ENCODE results near the gene SEPTIN1. TPM values are rescaled to one million over a fixed set of nuclear protein-coding genes. Genes with fewer than 3 reads are reported as not detected.

The SEPTIN1 gene
- total RNA-seq, 4 donors from 2014 or later = 1.2 to 7.1 (median 2.7) TPM

DNA sequence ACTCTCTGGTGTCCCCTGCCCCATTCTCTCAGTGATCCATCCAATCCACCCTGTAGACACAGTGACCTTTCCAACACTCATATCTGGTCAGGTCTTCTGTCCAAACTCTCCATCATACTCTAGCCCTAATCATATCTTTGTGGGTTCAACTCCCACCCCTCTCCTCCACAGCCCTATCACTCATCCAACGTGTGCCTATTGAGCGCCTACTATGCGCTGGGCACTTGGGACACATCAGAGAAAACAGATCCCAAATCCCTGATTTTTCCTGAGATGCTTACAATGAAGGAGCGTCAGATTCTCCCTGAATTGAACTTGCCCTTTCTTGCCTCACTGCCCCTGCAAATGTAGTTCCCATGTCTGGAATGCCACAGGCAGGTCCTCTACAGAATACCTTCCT, 45.7 kb upstream of the SEPTIN1 start:
- Histone ChIP-seq H3K27ac (no peak overlapping the region), H3K27me3 (no peaks in the 10 kb centered on the region), H3K4me3 (no peak overlapping the region), H3K4me1 (peaks cover 12 to 33% (median 17%) of the 10 kb centered on the region in 3 donors), H3K9me3 (no peaks in the 10 kb centered on the region), H3K36me3 (peaks cover 0 to 52% (median 16%) of the 10 kb centered on the region in 3 donors)
- TF ChIP-seq POLR2A (IDR thresholded peaks at IDR 0.05) = no peak
- TF ChIP-seq, protein P1, sequence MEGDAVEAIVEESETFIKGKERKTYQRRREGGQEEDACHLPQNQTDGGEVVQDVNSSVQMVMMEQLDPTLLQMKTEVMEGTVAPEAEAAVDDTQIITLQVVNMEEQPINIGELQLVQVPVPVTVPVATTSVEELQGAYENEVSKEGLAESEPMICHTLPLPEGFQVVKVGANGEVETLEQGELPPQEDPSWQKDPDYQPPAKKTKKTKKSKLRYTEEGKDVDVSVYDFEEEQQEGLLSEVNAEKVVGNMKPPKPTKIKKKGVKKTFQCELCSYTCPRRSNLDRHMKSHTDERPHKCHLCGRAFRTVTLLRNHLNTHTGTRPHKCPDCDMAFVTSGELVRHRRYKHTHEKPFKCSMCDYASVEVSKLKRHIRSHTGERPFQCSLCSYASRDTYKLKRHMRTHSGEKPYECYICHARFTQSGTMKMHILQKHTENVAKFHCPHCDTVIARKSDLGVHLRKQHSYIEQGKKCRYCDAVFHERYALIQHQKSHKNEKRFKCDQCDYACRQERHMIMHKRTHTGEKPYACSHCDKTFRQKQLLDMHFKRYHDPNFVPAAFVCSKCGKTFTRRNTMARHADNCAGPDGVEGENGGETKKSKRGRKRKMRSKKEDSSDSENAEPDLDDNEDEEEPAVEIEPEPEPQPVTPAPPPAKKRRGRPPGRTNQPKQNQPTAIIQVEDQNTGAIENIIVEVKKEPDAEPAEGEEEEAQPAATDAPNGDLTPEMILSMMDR (IDR thresholded peaks at IDR 0.05) = no peak
- 87 to 88% methylated on average over 4 of the region's 4 CpGs for WGBS, 2 donors
- DNase-seq = no peak
- intact Hi-C loops (cut with DNase I) = no loop called here

- H3K4me3 ChIP-seq = no peak overlapping the region
- no peaks in the 10 kb centered on the region for H3K27me3 ChIP-seq
- H3K36me3 ChIP-seq = peaks cover 0 to 56% (median 18%) of the 10 kb centered on the region in 3 donors
- 62 to 63% methylated on average over 5 of the region's 5 CpGs for WGBS, 2 donors
- DNase-seq = no peak
- intact Hi-C loops (cut with DNase I) = no loop called here
- TF ChIP-seq, protein P1 (IDR thresholded peaks at IDR 0.05) = no peak
- TF ChIP-seq POLR2A (IDR thresholded peaks at IDR 0.05) = no peak
- no peak overlapping the region for H3K27ac ChIP-seq
- H3K9me3 ChIP-seq = no peaks in the 10 kb centered on the region
- H3K4me1 ChIP-seq = peaks cover 3 to 26% (median 16%) of the 10 kb centered on the region in 3 donors
Measured at GRCh38 chr16:30421010-30421409, 38.6 kb upstream of the SEPTIN1 start.

- peak overlapping the region; percentile 52 to 91 (median 60) for H3K4me3 ChIP-seq
- H3K9me3 ChIP-seq = no peaks in the 10 kb centered on the region
- peaks cover 3 to 25% (median 16%) of the 10 kb centered on the region in 3 donors for H3K4me1 ChIP-seq
- 59 to 76% methylated on average over 13 to 16 of the region's 31 CpGs for WGBS, 2 donors
- peak overlapping the region; percentile 79 to 88 (median 88) for H3K27ac ChIP-seq
- no peak for DNase-seq
- peaks cover 0 to 37% (median 13%) of the 10 kb centered on the region in 3 donors for H3K36me3 ChIP-seq
- intact Hi-C loops (cut with DNase I) = no loop called here
- TF ChIP-seq, protein P1 (IDR thresholded peaks at IDR 0.05) = no peak
- TF ChIP-seq POLR2A (IDR thresholded peaks at IDR 0.05) = no peak
- no peaks in the 10 kb centered on the region for H3K27me3 ChIP-seq
Measured at GRCh38 chr16:30418350-30419181, 36.2 kb upstream of the SEPTIN1 start.

GRCh38 chr16:30417529-30418349, 35.4 kb upstream of the SEPTIN1 start:
- no peak for DNase-seq
- no peaks in the 10 kb centered on the region for H3K27me3 ChIP-seq
- H3K4me1 ChIP-seq = peaks cover 3 to 26% (median 16%) of the 10 kb centered on the region in 3 donors
- peak overlapping the region; percentile 79 to 88 (median 88) for H3K27ac ChIP-seq
- peaks cover 0 to 31% (median 4%) of the 10 kb centered on the region in 3 donors for H3K36me3 ChIP-seq
- no CpG with 5 or more reads among the region's 140 CpGs for WGBS, 2 donors
- H3K9me3 ChIP-seq = no peaks in the 10 kb centered on the region
- TF ChIP-seq, protein P1 (IDR thresholded peaks at IDR 0.05) = peak in 4 of 6 experiments; percentile 7 to 28 (median 16)
- peak in 3 of 4 donors; percentile 37 to 53 (median 43) for TF ChIP-seq POLR2A (IDR thresholded peaks at IDR 0.05)
- peak overlapping the region; percentile 52 to 91 (median 60) for H3K4me3 ChIP-seq
- intact Hi-C loops (cut with DNase I) = no loop called here

Measured in esophagus squamous epithelium (tissue), 5 donors.